Testis (tissue), 3 donors: ENCODE measurements around the gene PLA2G7. TPM values are rescaled to one million over a fixed set of nuclear protein-coding genes. Genes with fewer than 3 reads are reported as not detected.

Experiments
- DNase-seq: peaks from one replicate; pipeline ENCODE4 v3.0.0-alpha.2; 2019
- H3K27ac ChIP-seq, 2 donors: fragments of 200-600 bp; sonication (generic); one replicate each; pipeline ENCODE4 v1.5.1; 2019
- H3K27me3 ChIP-seq: fragments of 200-600 bp; sonication (generic); one replicate; pipeline ENCODE4 v1.5.1; 2019
- H3K36me3 ChIP-seq: fragments of 200-600 bp; sonication (generic); one replicate; pipeline ENCODE4 v1.5.1; 2017; ENCODE audit warnings: low read depth; ENCODE audit errors: missing control alignments
- H3K4me1 ChIP-seq: fragments of 200-600 bp; sonication (generic); one replicate; pipeline ENCODE4 v1.5.1; 2019
- H3K4me3 ChIP-seq, 2 donors: fragments of 200-600 bp; sonication (generic); one replicate each; pipeline ENCODE4 v1.5.1; 2017 to 2019
- H3K9me3 ChIP-seq: fragments of 200-600 bp; sonication (generic); one replicate; pipeline ENCODE4 v1.5.1; 2017
- POLR2A ChIP-seq: fragments of 450-650 bp; IDR thresholded peaks from one replicate; pipeline ENCODE4 v1.6.1; 2017; ENCODE audit warnings: antibody characterized with exemption, mild to moderate bottlenecking, moderate library complexity
- WGBS, 2 donors: methylation state at CpG; one replicate each; pipeline ENCODE4 v1.1.5; 2018; 5-methylcytosine and 5-hydroxymethylcytosine counted together
- intact Hi-C: fragments of 100-400 bp; cut with DNase I; formaldehyde crosslinking; loops from one replicate; pipeline ENCODE4 v1.15.1; 2023; ENCODE audit warnings: low total_unique reads
- polyA plus RNA-seq: library from polyadenylated mRNA; stranded (reverse); fragments of 350-450 nt; fragmentation: Illumina TruSeq; extraction: RNeasy Lipid Tissue Mini Kit (QIAGEN cat#74804); gene quantifications from one replicate; pipeline ENCODE4 v1.2.3, GENCODE V29; 2014; ENCODE audit warnings: low read depth, low replicate concordance; ENCODE audit not compliant: insufficient read depth
- total RNA-seq, 2 donors: library from RNA; depleted of rRNA; stranded (reverse); fragments of >200 nt; gene quantifications; one replicate each; pipeline ENCODE4 v1.2.3, GENCODE V29; 2016
- TF ChIP-seq, protein P1 (sequence below), 3 experiments: fragments of 450-650 bp in 2 of 3; fragments of 200-600 bp in 1 of 3; sonication (generic) in 1 of 3; IDR thresholded peaks; one replicate each; pipeline ENCODE4 v1.5.1; 2016 to 2019; ENCODE audit warnings: antibody characterized with exemption in 3 of 3, mild to moderate bottlenecking in 2 of 3, moderate library complexity in 1 of 3

The PLA2G7 gene
- total and polyA plus RNA-seq, 3 donors from 2014 or later, result 0.31 to 2.1 (median 0.74) TPM

DNA sequence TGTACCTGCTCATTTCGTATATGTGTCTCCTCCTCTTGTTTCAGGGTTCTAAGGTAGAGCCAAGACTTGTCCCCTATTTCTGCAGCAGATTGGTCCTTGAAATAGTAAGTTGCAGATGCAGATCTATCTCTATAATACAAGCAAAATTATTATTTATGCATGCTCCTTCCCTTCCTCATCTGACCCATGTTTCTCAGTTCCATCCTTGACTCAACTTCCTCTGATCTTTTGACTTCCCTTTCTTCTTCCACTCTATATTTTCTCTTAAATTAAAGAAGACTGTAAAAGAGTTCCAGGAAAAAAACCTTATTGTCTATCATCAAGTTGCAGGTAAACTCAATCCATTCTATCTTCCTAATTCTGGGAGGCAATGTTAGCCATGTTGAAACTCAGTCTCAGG lies 23.7 kb downstream of the PLA2G7 start:
- TF ChIP-seq POLR2A, result no peak
- TF ChIP-seq, protein P1, sequence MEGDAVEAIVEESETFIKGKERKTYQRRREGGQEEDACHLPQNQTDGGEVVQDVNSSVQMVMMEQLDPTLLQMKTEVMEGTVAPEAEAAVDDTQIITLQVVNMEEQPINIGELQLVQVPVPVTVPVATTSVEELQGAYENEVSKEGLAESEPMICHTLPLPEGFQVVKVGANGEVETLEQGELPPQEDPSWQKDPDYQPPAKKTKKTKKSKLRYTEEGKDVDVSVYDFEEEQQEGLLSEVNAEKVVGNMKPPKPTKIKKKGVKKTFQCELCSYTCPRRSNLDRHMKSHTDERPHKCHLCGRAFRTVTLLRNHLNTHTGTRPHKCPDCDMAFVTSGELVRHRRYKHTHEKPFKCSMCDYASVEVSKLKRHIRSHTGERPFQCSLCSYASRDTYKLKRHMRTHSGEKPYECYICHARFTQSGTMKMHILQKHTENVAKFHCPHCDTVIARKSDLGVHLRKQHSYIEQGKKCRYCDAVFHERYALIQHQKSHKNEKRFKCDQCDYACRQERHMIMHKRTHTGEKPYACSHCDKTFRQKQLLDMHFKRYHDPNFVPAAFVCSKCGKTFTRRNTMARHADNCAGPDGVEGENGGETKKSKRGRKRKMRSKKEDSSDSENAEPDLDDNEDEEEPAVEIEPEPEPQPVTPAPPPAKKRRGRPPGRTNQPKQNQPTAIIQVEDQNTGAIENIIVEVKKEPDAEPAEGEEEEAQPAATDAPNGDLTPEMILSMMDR (IDR thresholded peaks at IDR 0.05), result no peak
- Histone ChIP-seq H3K36me3 (no peaks in the 10 kb centered on the region), H3K27ac (no peak overlapping the region), H3K9me3 (no peaks in the 10 kb centered on the region), H3K27me3 (no peaks in the 10 kb centered on the region), H3K4me3 (no peak overlapping the region), H3K4me1 (no peaks in the 10 kb centered on the region)
- DNase-seq, result no peak
- intact Hi-C loops, result no loop called here
- WGBS, 2 donors, result 97 to 100% methylated on average over 1 of the region's 1 CpG

- Histone ChIP-seq H3K4me3 (no peak overlapping the region), H3K36me3 (no peaks in the 10 kb centered on the region), H3K9me3 (no peaks in the 10 kb centered on the region), H3K4me1 (no peaks in the 10 kb centered on the region), H3K27ac (no peak overlapping the region), H3K27me3 (no peaks in the 10 kb centered on the region)
- intact Hi-C loops, result no loop called here
- 83 to 90% methylated on average over 2 of the region's 2 CpGs for WGBS, 2 donors
- DNase-seq, result no peak
- no peak for TF ChIP-seq POLR2A
- TF ChIP-seq, protein P1 (IDR thresholded peaks at IDR 0.05), result no peak
These were observed 28.7 kb downstream of the PLA2G7 start for GRCh38 chr6:46706464-46706863.

- Histone ChIP-seq H3K4me1 (no peaks in the 10 kb centered on the region), H3K4me3 (no peak overlapping the region), H3K27ac (no peak overlapping the region), H3K27me3 (no peaks in the 10 kb centered on the region), H3K9me3 (no peaks in the 10 kb centered on the region), H3K36me3 (no peaks in the 10 kb centered on the region)
- intact Hi-C loops, result no loop called here
- WGBS, 2 donors, result 10 to 50% methylated on average over 3 of the region's 3 CpGs
- peak; percentile 23 for DNase-seq
- TF ChIP-seq, protein P1 (IDR thresholded peaks at IDR 0.05), result no peak
- TF ChIP-seq POLR2A, result no peak
These were observed 30.6 kb downstream of the PLA2G7 start for GRCh38 chr6:46704562-46704961.

- Histone ChIP-seq H3K27ac (no peak overlapping the region), H3K4me3 (no peak overlapping the region), H3K4me1 (no peaks in the 10 kb centered on the region), H3K9me3 (no peaks in the 10 kb centered on the region), H3K36me3 (no peaks in the 10 kb centered on the region), H3K27me3 (no peaks in the 10 kb centered on the region)
- DNase-seq, result no peak
- 89% methylated on average over 1 of the region's 1 CpG for WGBS, 2 donors
- intact Hi-C loops, result no loop called here
- TF ChIP-seq, protein P1 (IDR thresholded peaks at IDR 0.05), result no peak
- no peak for TF ChIP-seq POLR2A
These were observed 35.2 kb downstream of the PLA2G7 start for GRCh38 chr6:46699970-46700369.

DNA sequence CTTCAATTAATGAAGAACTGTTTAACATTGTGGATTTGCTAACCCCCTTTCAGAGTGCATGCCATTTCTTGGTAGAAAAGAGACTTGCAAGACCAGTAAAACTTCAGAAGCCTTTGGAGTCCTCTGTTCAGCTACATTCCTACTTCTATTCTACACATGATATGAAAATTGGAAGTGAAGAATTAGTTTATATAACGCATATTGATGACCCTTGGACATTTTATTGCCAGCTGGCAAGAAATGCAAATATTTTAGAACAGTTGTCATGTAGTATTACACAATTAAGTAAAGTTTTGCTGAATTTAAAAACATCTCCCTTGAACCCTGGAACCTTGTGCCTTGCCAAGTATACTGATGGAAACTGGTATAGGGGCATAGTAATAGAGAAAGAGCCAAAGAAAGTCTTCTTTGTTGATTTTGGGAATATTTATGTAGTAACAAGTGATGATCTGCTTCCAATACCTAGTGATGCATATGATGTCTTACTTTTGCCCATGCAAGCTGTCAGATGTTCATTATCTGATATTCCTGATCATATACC lies 44.2 kb downstream of the PLA2G7 start:
- TF ChIP-seq POLR2A, result no peak
- TF ChIP-seq, protein P1 (IDR thresholded peaks at IDR 0.05), result no peak
- 47 to 74% methylated on average over 1 of the region's 1 CpG for WGBS, 2 donors
- intact Hi-C loops, result no loop called here
- H3K27me3 ChIP-seq, result no peaks in the 10 kb centered on the region
- H3K27ac ChIP-seq, result no peak overlapping the region
- no peak overlapping the region for H3K4me3 ChIP-seq
- H3K4me1 ChIP-seq, result no peaks in the 10 kb centered on the region
- no peaks in the 10 kb centered on the region for H3K9me3 ChIP-seq
- H3K36me3 ChIP-seq, result no peaks in the 10 kb centered on the region
- DNase-seq, result no peak
